Measurements from ENCODE around the gene SETD6.
"Not testable (repeated sequence)": the region's sequence is repeated elsewhere in the genome, so short reads cannot be mapped to it uniquely, and the experiment has no call there.

Gene SETD6

DNA sequence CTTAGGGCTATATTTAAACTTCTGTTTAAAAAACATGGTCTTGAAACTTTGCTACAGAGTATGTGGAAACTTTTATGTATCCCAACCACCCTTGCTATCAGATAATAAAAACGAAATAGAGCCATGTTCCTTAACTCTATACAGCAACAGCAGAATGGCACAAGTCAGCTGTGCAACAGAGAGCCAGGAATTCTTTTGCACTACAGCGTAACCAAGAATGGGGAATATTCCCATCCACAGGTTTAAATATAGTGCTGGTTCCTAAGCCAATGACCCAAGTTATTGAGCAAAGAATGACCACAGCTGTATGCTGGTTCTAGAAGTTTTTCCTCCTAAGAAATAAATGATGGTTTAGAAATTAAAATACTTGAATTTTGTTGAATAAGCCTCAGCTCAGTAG, 33.1 kb downstream of the SETD6 start:
- DNase-seq = no peak

DNA sequence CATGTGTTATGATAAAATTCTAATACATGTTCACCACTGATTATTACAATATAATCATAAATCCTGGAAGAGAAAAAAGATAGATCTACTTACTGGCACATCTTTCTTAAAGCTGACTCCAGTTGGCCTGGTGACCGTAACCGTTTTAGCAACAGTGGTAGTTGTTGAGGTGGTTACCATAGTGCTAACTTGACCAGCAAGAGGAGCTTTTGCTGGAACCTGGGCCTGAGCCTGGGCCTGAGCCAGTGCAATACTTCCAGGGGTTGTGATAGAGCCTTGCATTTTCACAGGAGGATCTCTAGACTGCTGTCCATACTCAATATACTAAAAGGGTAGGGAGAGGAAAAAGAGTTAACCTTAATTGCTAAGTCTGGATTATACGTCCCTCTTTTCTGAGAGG, 36.2 kb downstream of the SETD6 start:
- no peak for DNase-seq

- no peak for DNase-seq
Observed at GRCh38 chr16:58556678-58557077, 41.4 kb downstream of the SETD6 start.

GRCh38 chr16:58563235-58563634, 47.9 kb downstream of the SETD6 start:
- no peak for DNase-seq

- no peak for DNase-seq
Observed at GRCh38 chr16:58563775-58564174, 48.5 kb downstream of the SETD6 start.

GRCh38 chr16:58565697-58566096, 50.4 kb downstream of the SETD6 start:
- DNase-seq = not testable (repeated sequence)
